Stimulated activated CD4-positive, alpha-beta T cell treated with anti-CD3 and anti-CD28 coated beads, TNF-alpha, amount 100 ng/mL, for 48 hours (primary cell): ENCODE results near the gene TPSG1.

Experiments
- DNase-seq, 3 donors: peaks; one replicate each; pipeline ENCODE4 v3.0.0-alpha.2; 2020; ENCODE audit warnings: low read depth in 3 of 3

The TPSG1 gene

DNA sequence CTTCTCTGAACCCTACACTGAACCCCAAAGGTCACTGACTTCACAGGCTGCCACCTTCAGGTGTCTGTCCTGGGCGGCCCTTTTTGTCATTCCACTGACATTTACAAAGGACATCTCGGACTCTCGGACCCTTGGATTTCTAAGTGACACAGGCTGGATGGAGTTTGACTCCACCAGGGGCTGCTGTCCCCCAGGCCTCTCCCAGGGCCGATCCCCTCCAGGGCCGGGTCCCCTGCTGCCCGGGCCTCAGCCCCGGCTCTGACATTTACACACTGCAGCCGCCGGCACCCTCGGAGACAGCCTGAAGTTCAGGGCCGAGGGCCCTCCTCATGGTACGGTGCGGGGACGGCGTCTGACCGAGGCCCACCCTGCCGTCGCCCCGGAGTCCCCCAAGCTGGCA, 48.0 kb downstream of the TPSG1 start:
- DNase-seq: no peak

DNA sequence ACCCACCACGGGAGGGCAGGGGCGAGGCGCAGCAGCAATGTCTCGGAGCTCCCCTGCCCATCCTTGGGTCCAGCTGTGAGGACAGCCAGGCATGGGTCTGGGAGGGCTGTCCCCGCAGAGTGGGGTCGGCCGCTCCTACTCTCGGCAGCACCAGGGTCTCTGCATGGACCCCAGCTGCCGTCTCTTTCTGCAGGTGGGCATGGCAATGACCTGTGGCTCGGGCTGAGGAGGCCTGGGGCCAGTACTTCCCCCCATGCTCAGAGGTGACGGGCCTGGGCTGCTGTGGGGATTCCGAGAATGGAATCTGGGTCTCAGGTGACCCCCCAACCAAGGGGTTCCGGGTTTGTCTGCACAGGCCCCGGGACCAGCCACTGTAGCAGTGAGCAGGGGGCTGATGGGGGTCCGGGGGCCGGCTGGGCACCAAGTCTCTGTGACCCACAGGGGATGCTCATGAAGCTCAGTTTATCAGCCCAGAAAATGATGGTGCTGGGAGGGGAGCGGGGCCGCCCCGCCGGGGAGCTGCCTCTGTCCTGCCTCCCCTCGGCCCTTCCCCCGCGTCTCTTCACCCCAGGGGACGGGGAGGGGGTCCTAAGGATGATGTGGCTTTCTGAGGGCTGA, 48.7 kb downstream of the TPSG1 start:
- DNase-seq: no peak

DNA sequence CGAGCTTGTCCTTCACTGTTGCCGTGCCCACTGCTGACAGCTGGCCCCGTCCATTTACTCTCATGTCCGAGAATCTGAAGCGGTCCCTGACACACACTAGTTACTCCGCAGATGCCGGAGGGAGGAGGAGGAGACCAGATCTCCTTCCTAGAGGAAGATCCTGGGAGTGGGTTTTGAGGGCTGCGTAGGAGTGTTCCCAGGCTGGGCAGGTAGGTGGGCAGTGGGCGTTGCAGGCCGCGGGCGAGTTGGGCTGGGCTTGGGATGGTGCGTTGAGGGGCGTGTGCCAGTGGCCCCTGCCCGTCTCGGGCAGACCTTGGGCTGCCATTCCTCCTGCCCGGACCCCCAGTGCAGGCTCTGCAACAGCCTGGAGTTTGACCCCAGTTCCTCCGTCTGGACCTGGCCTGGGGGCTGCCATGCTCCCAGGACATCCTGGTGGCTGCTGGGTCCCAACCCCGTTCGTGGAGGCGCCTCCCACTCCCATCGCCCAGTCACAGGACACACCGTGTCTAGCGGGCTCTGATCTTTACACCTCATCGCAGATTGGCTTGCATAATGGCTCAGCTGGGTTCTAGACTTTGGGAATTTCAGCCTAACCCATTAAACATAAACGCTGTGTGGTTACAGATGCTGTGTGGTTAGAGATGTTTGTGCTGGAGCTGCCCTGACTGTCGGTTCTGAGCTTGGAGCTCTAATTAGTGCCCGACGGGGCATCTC, 49.3 kb downstream of the TPSG1 start:
- no peak for DNase-seq

DNA sequence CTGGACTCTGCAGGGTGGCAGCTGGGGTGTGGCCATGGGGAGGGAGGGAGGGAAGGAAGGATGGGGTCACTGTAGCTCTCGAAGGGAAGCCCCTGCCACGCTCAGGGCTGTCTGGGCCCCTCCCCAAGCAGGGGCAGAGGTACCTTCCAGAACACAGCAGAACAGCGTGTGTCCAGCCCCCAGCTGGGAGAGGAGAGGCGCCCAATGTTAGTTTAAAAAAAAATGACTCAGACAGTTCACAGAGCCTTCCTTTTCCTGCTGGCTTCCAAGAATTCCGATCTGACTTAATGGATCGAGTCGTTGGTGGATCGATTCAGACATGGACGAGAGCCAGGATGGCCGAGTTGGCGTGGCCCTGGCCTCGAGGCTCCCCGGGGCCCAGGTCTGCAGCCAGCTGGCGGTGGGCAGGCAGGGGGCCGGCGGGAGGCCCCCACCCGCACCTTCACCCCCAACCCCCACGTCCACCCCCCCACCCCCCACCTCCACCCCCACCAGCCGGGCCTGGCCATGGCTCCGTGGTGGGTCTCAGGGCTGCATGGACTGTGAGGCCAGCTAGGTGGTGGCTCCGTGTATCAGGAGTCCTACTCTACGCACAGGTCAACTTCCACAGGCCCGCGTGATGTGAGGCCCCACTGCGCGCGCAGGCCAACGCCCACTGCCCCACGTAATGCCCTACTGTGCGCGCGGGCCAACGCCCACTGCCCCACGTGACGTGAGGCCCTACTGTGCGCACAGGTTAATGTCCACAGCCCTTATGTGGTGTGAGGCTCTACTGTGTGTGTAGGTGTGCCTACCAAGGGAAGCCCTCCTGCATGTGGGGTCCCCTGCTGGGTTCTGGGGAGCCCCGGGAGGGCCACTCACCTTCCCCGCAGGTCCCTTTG, 50.4 kb downstream of the TPSG1 start:
- no peak for DNase-seq

DNA sequence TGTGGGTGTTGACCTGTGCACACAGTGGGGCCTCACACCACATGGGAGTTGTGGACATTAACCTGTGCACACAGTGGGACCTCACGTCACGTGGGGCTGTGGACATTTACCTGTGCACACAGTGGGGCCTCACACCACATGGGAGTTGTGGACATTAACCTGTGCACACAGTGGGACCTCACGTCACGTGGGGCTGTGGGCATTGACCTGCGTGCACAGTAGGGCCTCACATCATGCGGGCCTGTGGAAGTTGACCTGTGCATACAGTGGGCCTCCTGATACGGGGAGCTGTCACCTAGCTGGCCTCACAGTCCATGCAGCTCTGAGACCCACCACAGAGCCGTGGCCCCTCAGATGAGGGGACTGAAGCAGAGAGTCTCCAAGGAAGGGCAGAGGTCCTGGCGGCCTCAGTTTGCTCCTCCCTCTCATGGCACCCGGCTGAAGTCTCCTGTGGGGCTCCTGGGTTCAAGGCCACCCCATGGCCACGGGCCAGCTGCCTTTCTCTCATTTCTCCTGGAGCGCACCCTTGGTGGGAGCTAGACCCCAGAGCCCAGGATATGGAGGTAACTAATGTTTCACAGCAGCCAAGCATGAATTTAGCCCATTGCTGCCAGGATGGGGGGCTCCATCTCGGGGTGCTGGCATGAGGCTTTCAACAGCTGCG, 51.1 kb downstream of the TPSG1 start:
- DNase-seq: no peak

DNA sequence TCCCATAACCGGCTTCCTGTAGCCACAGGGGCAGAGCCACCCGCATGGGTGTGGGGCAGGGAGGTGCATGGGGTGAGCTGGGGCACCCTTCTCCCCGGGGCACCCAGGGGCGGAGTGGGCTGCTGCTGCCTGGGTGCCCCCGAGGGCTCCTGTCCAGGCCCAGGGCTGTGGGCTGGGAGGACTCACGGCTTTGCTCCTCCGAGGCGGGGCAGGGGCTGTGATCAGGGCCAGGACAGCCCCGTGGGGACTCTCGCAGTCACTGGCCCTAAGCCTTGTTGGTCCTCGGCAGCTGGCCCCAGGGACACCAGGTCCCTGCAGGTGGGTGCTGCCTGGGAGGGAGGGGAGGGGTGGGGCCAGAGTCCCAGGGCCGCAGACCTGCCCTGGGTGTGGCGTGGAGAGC, 52.4 kb downstream of the TPSG1 start:
- DNase-seq: no peak

DNA sequence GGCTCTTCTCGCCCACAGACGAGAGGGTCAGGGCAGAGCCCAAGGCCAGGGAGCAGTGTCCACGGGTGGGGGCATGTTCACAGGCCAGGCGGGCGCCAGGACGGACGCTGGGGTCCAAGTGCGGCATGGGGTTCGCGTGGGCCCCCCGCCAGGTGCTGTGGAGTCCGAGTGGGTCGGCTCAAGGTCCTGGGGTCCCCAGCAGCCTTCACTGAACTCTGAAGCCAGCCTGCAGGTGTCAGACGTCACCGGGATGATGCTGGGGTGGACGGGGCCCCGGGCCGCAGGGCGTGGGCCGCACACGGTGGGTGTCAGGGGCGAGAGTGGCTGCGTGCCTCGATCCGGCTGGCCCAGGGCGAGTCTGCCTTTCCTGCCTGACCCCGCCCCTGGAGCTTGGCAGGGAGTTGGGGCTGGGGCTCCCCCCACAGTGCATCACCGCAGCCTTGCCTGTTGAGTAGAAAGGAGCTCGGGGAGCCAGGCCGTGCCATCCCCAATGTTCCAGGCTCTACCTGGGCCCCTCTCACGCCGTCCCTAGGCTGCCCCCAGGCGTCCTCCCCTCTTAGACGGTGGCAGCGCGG, 53.1 kb downstream of the TPSG1 start:
- no peak for DNase-seq
